Stimulated activated CD8-positive, alpha-beta memory T cell treated with anti-CD3 and anti-CD28 coated beads, Interleukin-2, amount 100 ng/mL, for 48 hours (primary cell): ENCODE measurements around the gene NFIA.

Experiments
- DNase-seq, 2 donors: peaks; one replicate each; pipeline ENCODE4 v3.0.0-alpha.2; 2020; ENCODE audit warnings: low read depth in 2 of 2

NFIA gene

DNA sequence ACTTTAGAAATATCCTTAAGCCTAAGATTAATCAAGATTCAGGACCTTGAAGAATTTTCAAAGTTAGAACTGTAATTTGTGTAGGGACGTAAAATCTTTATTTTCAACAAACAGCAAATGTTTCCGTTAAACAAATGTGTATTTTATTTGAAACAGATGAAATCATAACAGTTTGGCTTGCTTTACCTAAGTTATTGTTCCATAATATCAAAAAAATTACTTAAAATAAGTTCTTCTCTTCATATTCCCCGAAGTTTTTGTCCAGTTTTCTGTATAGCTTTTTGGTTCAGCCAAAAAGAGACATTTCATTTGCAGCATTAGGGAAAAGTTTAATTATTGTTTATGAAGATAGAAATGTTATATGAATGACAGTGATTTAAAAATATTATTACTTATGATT is 100.1 kb downstream of the NFIA start:
- no peak for DNase-seq

DNA sequence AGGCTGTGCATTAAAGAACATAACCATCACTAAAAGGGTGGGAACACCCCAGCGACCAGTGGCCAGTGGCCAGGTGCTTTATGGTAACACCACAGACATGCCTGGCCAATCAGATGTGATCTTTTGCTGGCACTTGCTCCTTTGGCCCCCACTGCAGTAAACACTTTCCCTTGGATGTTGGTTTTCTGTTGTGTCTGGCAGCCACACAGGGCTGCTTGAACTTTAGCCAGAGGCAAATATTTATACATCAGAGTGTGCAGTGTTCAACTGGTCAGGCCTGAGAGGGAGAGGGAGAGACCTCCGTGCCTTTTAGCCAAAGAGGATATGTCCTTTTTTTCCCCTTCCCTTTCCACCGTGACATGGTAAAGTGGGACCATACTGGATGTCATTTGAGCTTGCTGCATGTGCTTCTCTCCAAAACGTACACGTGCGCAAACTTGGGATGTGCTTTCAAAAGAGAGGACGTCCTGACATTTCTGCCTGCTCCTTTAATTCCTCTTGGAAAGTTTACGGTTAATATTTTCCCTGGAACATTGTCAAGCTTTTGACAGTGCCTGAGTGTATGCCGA is 101.2 kb downstream of the NFIA start:
- no peak for DNase-seq

DNA sequence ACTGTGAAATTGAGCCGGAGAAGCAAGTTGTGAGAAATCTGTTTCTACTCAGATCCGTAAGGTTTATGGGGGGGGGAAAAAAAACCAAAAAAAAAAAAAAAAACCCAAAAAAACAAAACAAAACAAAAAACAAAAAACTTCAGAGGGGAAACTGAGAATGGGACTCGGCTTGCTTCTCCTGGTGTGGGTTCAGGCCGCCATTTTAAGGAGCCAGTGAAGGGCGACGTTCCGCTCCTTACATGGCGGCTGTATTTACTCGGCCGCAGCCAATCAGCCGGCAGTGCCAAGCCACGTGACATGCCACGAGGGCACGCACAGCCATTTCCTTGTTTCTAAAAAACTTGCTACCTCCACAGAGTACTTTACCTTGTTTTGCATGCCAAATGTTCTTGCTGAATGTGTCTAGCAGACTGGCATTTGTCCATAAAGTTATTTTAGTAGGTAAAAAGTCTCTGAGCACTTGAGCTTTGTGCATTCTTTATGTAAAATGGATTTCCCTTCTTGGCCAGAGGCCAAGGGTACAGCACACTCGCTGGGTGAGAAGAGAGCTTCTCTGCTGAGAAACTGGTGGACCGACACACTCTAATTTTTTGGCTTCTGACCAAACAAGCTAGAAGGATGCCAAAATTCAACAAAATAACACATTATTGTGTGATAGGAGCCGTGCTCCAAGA is 101.8 kb downstream of the NFIA start:
- DNase-seq = no peak

DNA sequence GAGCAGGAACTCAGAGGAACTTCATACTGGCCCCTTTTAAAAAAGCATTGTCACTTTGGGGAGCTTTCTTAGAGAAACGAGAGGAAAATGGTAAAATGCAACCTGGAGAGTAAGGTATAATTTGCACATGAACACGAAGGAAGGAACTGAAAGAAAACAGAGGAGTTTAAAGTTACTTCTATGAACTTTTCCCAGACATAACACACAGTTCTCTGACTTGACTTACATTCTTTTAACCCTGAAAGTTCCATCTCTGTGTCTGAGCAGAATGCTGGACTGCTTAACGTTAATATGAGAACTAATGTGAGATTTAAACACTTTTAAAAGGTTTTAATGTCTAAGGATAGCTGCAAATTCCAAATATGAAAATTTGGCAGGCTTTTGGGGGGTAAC is 102.3 kb downstream of the NFIA start:
- DNase-seq = no peak

DNA sequence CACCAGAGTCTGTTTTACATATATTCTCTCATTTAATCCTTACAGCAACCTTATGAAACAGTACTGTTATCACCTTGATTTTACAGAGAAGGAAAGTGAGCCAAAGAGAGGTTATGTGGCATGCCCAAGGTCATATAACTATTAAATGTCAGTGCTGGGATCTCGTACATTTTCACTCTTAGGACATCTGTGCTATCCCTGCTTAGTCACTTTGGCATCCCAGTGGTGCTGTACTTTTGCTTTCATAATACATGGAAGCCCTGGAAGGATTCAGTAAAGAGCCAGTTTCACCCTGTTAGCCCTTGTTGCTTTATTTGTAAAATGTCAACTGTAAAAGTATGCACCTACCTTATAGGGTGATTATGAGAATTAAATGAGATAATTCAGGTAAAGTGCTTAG is 104.4 kb downstream of the NFIA start:
- no peak for DNase-seq

DNA sequence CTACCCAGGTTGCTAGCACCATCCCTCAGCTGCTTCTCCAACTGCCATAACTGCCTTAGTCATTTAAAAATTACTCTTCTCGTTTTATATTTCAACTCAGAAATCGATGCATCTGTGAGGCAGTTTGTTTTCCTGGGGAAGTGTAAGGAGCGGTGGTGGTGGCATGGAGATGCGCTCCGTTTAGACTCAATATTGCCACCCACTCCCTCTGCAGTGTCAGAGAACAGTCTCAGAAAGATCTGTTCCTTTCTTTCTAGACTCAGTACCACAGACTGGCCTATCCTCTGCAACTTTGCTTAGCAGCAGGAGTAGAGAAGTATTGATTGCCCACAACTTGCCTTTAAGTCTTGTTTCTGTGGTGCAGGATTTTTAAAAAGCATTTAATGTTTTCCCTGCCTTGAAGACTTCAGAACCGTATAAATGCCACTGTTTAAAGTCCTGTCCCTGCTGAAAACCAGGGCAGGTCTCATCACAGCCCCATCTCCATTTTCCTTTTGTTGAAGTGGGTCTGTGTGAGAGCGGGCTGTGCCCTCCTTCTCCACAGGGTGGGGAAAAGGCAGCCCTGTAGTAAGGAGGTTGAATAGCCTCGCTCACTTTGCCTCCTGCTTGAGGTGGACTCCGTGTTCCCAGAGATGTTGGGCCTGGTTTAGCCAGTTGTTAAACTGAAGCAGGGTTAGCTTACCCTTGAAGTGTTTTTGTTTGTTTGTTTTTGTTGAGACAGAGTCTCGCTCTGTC is 105.2 kb downstream of the NFIA start:
- DNase-seq = no peak

DNA sequence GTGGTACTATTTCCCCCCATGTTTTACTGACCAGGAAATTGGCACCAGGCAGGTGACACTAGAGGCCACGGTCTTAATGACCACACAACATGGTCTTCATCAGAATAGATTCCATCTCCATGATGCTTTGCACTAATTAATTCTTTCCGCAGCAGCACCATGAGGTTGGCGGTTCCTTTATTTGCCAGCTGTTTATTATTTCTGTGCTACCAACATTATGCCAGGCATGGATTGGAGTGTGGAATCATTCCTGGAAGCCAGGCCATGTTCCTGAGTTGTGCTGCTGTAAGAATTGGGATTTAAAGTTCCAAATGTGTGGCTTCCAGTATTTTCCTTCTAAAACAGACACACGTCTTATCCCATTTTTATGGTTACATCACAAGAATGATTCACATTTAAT is 107.8 kb downstream of the NFIA start:
- no peak for DNase-seq

DNA sequence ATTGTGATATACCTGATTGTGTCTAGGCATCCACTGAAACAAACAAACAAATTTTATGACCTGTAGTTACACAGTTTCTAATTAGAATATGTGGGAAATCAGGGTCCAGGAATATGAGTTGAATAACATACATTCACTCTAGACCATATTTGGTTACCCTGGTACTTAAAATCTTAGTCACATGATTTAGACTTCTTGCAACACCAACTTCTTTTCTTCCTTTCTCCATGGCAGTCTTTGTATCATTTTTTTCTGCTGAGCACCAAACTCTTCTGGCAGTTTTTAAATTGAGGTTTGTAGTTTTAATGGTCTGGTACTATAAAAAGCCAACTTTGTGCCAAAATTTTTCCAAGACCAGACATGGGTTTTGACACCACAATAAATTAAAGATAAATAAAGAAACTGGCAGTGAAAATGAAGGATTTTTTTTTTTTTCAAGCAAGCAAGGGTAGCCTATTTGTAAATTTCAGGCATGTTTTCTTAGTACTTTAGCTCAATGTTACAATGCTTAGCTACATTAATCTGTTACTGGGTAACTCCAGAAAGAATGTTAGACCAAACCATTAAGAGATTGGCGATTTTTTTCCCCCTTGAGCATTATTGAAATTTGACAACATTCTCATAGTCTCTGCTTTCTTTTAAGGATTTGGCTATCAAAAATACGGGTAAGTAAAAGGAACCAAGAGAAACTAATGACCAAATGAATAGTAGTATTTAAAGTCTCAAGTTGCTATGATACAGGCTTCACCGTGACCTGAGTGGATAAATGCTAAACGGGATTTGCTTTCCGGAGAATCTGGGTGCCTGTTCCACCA is 108.5 kb downstream of the NFIA start:
- DNase-seq = no peak

DNA sequence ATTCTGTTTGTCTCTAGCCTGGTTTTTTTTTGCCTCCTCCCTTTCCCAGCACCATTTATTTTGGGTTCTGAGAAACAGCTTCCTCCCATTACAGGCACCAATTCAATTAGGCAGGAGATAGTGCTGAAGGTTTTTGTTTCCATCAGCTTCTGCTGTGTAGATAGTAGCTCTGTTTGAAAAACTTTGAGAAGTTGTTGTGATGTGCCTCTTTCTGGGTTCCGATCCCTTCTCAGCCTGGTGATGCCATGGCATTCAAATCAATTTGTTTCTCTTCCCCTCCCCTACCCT is 109.0 kb downstream of the NFIA start:
- no peak for DNase-seq

DNA sequence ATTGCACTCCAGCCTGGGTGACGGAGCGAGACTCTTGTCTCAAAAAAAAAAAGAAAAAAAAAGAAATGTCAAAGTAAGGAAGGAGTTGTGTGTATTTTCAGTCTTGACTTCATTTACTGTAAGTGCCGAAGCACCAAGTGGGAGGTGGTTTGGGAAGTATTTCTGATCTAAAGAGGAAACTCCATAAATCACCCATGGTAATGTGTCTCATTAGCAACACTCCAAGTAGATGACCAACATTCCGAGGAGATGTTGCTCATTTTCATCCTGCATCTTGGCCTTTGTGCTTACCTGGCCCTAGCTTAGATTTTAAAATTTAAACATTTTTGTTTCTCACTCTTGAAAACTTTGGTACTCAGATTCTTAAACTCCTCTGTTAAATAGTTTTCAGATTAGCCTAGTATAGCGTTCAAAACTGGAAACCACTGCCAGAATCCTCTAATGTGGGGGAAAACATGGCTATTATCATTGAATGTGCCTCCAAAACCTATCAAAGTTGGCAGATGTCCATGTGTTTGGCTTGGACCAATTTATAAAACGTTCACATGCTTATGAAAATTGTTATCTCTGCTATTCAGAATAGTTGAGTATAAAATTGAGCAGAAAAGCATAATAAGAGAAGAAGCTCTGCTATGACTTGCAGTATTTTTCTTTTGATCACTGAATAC is 110.4 kb downstream of the NFIA start:
- no peak for DNase-seq

DNA sequence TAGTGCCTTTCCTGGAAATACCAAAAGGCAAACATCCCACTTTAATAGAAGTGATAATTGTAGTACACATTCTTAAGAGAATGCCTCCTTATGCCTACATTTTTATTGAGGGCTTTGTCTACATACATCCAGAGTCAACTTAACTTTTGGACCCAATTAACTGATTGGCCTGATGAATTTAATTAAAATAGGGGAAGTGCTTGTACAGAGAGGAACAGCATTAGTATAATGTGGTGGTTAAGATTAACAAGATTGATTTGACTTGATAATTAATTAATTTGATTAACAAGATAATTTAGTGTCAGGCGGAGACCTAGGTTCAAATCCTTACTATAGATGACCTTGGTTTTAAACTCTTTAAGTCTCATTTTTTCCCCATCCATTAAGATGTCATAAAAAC is 111.4 kb downstream of the NFIA start:
- DNase-seq = no peak

DNA sequence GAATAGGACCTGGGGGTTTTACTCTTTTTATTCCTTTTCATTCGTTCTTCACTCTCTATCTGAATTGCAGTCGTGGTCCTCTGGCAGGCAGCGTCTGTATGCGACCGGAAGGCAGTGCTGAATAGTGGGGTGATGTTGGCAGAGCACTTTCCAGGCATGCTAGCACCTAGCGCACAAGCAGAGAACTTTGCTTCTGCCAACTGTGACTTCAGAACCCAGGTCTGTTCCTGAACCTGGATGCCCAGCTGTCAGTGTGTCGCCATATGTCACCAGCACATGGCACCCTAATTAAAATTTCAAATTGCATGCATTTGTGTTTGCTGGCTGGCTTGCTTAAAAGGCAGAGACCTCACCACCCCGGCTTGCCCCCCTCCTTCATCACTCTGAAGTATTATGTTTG is 116.2 kb downstream of the NFIA start:
- no peak for DNase-seq

DNA sequence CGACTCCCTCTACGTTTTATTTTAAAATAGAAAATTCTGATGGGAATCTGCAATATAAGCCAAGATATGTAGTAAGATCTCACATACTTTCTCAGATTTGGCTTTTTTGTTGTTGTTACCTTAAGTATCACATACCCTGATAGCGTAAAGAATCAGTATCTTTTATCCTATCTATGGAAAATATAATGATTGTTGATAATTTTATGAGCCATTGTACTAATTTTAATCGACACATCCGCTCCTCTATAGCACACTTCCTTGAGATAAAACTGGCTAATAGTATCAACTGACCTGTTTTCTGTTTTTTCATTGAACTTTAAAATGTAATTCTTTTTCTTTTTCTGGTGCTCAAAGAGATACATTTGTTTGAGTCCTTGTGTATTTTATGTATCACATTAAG is 118.7 kb downstream of the NFIA start:
- DNase-seq = no peak

DNA sequence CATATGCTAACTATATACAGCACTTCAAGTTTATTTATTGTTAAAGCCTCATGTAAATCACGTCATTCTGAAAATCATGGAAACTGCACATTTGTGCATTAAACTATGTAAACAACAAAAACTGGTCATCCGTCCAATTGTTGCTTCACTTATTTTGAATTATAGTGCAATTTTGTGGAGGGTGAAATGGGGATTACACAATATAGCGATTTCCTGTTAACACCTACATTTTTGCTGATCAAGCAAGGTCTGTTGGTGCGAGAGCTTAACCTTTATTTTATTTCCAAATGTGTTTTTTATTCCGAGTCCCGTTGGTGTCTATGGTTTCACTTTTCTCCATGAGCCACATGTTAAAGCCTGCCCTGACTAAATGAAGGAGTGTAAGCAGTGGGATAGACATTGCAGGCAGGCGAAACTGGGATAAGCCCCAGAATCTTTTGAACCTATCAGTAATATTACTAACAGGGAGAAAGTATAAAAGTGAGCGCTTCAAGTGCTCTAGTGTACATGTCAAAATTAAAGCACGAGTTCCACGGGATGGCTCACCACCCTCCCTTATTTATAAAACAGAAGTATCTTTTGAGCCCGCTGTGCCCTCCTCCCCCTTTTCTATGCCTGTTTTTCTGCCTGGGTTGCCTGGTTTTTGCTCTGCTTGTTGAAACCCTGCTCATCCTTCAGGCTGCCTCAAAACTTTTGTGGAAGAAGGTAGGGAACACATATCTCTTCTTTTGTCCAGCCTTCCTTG is 120.7 kb downstream of the NFIA start:
- DNase-seq = no peak

DNA sequence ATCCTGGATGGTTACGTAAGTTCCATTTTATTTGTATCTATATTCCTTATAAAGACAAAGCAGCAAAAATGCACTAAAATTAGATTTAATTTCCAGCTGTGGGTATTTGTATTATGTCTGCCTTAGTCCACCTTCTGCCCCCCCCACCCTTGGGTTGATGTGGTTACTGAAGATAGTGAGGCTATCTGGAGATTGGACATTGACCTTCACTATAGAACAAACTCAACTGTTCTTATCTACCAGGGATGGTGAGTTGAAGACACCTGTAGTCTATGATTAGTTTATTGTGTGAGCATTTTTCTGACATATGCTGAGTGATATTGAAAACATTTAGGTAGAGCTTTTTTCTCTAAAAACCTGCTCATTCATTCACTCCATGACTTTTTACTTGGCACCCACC is 122.2 kb downstream of the NFIA start:
- DNase-seq = no peak

DNA sequence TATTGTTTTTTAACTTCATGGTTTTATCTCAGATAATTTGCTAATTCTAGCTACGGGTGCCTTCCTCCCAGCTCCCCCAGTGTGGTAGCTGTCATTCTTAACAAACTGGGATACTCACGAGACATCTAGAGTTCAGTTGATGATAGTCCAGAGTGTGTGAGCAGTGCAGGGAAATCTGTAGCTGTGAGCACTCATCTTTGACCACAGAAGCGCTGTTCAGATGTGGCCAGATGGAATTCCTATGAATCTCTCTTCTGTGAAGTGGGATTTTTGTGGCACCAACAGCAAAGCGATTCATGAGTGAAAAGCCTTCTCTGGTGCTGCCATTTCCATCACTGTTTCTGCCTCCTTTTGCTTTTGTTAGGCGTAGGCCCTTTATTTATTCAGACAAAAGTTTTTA is 125.1 kb downstream of the NFIA start:
- no peak for DNase-seq

DNA sequence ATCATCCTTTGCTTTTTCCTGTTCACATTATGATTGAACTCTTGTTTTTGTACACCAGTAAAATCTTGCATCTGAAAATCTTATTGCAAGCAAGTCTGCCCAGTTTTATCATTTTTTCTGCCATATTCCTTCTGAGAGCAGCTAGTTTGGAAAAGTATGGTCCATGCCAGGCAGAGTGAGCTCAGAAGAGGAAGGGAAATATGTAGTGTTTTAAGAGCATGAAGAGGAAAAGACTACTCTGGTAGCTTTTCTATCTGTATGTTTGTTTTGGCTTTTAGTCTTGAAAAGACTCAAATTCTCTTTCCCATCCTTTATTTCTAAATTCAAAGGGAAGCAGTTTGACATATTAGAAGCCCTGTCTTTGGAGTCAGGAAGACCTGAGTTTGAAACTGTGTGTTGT is 125.8 kb downstream of the NFIA start:
- DNase-seq = no peak

DNA sequence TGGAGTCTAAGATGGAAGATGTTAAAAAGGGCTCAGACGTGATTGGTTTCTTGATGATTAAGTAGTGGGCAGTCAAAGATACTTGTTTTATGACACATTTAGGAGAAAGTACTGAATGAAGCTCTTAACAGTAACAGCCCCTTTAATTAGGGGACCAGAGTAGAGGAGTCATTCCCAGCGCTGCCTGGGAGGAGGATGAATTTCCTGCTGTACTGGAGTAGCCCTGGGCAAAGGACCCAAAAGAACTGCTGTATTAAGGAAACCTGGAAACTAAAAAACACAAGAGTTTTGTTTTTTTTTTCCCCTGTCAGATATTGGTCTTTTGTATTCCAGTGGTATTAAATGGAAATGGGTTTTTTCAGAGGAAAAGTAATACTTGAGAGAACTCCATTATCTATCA is 126.5 kb downstream of the NFIA start:
- no peak for DNase-seq

DNA sequence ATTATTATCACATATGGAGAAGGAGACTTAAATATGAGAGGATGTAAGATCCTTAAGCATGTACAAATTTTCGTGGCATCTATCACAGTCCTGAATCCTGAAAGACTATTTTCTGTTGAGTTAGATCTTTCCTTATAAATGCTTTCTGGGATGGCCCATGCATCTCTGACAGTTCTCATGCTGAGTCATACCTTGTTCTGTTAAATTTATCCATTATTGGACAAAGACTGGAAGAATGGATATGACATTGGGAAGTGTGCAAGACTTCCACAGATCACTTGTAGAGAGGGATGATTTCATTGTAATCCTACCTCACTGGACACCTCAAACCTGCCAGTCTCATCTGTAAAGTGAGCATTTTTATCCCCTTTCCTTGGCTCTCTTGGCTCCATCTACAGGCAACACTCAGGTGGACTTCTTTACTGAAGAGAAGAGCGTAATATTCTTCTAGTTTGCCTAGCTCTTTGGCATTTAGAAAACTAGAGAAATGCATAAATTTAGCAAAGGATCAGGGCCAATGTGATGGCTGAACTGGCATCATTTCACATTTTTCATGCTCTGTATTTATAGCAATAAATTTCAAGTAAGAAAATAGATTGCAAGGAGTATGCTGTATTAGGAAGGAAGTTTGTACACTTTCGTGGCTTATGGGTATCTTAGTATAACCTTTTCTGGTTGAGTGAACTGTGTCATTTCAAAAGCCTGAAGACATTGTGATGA is 128.2 kb downstream of the NFIA start:
- no peak for DNase-seq

DNA sequence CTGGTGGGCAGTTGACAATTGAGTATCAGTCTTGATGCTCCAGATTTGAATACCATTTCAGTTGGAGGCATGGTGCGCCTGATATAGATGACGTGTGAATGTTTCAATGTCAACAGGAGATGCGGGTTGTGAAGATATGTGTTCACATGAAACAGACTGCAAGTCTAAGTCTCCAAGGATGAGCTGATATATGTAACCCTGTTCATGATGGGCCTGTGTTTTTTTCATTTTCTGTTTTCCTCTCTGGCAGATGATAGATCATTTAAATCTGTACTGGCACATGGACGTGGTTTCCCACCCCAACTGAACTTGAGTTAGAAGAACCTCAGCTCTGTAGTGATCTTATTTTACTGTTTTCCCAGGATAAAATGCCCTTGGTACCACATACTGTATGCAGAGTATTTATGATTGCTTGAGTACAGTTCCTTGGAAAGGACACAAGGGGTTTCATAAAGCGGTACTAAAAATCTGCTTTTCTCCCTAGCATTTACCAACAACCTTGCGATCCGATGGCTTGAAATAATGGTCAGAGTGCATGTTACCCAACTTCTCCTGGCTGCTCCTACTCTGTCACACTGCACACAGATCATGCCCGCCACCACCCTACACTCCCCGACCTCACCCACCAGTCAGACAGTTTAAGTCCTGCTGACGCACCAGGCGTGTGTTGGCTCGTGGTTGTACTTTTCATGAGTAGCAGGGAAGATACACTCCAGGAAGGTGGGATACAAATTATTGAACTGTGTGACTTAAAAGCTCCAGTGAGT is 131.1 kb downstream of the NFIA start:
- DNase-seq = no peak
